Breast epithelium (tissue), 4 donors: Measurements from ENCODE around the gene CGRRF1. TPM values are rescaled to one million over a fixed set of nuclear protein-coding genes. Genes with fewer than 3 reads are reported as not detected.

Source experiments
- DNase-seq, 2 donors: peaks; one replicate each; pipeline ENCODE4 v3.0.0-alpha.2; 2019; ENCODE audit warnings: low spot score in 2 of 2
- H3K27ac ChIP-seq, 2 donors: fragments of 200-600 bp; sonication (generic) in 1 of 2; one replicate each; pipeline ENCODE4 v1.5.1; 2016 to 2019; ENCODE audit warnings: mild to moderate bottlenecking in 1 of 2
- H3K27me3 ChIP-seq, 2 donors: fragments of 200-600 bp; sonication (generic) in 1 of 2; one replicate each; pipeline versions ENCODE4 v1.5.1 to v1.6.0; 2017 to 2019; ENCODE audit warnings: control low read depth in 1 of 2, mild to moderate bottlenecking in 1 of 2
- H3K36me3 ChIP-seq: fragments of 200-600 bp; one replicate; pipeline ENCODE4 v1.5.1; 2019
- H3K4me1 ChIP-seq, 2 donors: fragments of 200-600 bp; sonication (generic); one replicate each; pipeline ENCODE4 v1.5.1; 2016 to 2019; ENCODE audit warnings: control low read depth in 1 of 2
- H3K4me3 ChIP-seq, 3 donors: fragments of 200-600 bp; sonication (generic); 1 replicate in 2 of 3; 2 replicates in 1 of 3; pipeline ENCODE4 v1.5.1; 2016 to 2019; ENCODE audit warnings: mild to moderate bottlenecking in 3 of 3, moderate library complexity in 2 of 3
- H3K9me3 ChIP-seq, 2 donors: fragments of 200-600 bp; sonication (generic) in 1 of 2; one replicate each; pipeline ENCODE4 v1.5.1; 2016 to 2019; ENCODE audit warnings: control low read depth in 1 of 2
- CTCF ChIP-seq, 3 donors: fragments of 450-650 bp; IDR thresholded peaks; one replicate each; pipeline ENCODE4 v1.5.1; 2016 to 2017; ENCODE audit warnings: antibody characterized with exemption in 3 of 3, mild to moderate bottlenecking in 3 of 3, moderate library complexity in 3 of 3
- POLR2A ChIP-seq: fragments of 450-650 bp; IDR thresholded peaks from one replicate; pipeline ENCODE4 v1.6.1; 2016; ENCODE audit warnings: antibody characterized with exemption, mild to moderate bottlenecking, moderate library complexity
- POLR2AphosphoS5 ChIP-seq, 3 donors: sonication (generic); formaldehyde crosslinking; IDR thresholded peaks; one replicate each; pipeline ENCODE4 v1.6.1; 2017; ENCODE audit warnings: antibody characterized with exemption in 3 of 3
- intact Hi-C: fragments of 100-400 bp; cut with DNase I; formaldehyde crosslinking; loops from one replicate; pipeline ENCODE4 v1.15.1; 2023; ENCODE audit warnings: low total_unique reads
- total RNA-seq, 3 donors: library from RNA; depleted of rRNA; stranded (reverse); fragments of >200 nt; gene quantifications; one replicate each; pipeline ENCODE4 v1.1.0, GENCODE V29; 2016

CGRRF1 gene
- total RNA-seq, 3 donors from 2014 or later: 21.0 to 25.5 (median 23.6) TPM

GRCh38 chr14:54577977-54578376 is 68.3 kb downstream of the CGRRF1 start:
- no peaks in the 10 kb centered on the region for H3K4me1 ChIP-seq
- intact Hi-C loops: no loop called here
- H3K27ac ChIP-seq: no peak overlapping the region

DNA sequence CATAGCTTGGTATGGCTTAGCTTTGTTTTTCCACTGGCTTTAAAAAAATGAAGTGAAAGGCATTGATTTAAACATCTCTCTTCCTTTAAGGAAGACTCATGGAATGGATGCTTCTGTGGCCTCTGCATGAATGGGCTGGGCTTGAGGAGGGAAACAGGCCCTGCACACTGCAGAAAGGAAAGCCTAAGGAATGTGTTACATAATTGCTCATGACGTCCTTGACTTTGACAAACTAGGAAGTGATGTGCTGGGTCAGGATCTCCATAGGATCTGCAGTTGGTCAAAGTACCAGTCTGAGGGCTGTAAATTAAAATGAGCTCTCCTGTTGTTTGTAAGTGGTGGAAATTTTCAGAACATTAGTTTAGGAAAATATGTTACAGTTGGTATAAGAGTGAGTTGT is 69.9 kb downstream of the CGRRF1 start:
- Histone ChIP-seq H3K9me3 (no peaks in the 10 kb centered on the region), H3K36me3 (no peaks in the 10 kb centered on the region), H3K27me3 (no peaks in the 10 kb centered on the region), H3K27ac (no peak overlapping the region), H3K4me1 (no peaks in the 10 kb centered on the region), H3K4me3 (no peak overlapping the region)
- TF ChIP-seq POLR2A (no peak), CTCF (IDR thresholded peaks at IDR 0.05) (no peak), POLR2AphosphoS5 (IDR thresholded peaks at IDR 0.05) (no peak)
- intact Hi-C loops: no loop called here
- DNase-seq: no peak

More at GRCh38 chr14:54577977-54578376, 68.3 kb downstream of the CGRRF1 start:
- Histone ChIP-seq H3K4me3 (no peak overlapping the region), H3K9me3 (no peaks in the 10 kb centered on the region), H3K36me3 (no peaks in the 10 kb centered on the region), H3K27me3 (no peaks in the 10 kb centered on the region)
- DNase-seq: no peak
- TF ChIP-seq CTCF (IDR thresholded peaks at IDR 0.05): no peak
- no peak for TF ChIP-seq POLR2AphosphoS5 (IDR thresholded peaks at IDR 0.05)
- no peak for TF ChIP-seq POLR2A

- Histone ChIP-seq H3K36me3 (no peaks in the 10 kb centered on the region), H3K27ac (no peak overlapping the region), H3K4me3 (no peak overlapping the region), H3K27me3 (no peaks in the 10 kb centered on the region), H3K9me3 (no peaks in the 10 kb centered on the region), H3K4me1 (no peaks in the 10 kb centered on the region)
- DNase-seq: no peak
- no peak for TF ChIP-seq POLR2A
- no peak for TF ChIP-seq CTCF (IDR thresholded peaks at IDR 0.05)
- TF ChIP-seq POLR2AphosphoS5 (IDR thresholded peaks at IDR 0.05): no peak
- intact Hi-C loops: no loop called here
Observed at GRCh38 chr14:54580933-54581332, 71.2 kb downstream of the CGRRF1 start.

- H3K4me1 ChIP-seq: no peaks in the 10 kb centered on the region
- no peak overlapping the region for H3K27ac ChIP-seq
- intact Hi-C loops: no loop called here
- H3K27me3 ChIP-seq: no peaks in the 10 kb centered on the region
- H3K4me3 ChIP-seq: no peak overlapping the region
- H3K36me3 ChIP-seq: no peaks in the 10 kb centered on the region
- H3K9me3 ChIP-seq: no peaks in the 10 kb centered on the region
- no peak for TF ChIP-seq POLR2A
- no peak for TF ChIP-seq CTCF (IDR thresholded peaks at IDR 0.05)
- no peak for TF ChIP-seq POLR2AphosphoS5 (IDR thresholded peaks at IDR 0.05)
- DNase-seq: no peak
Observed at GRCh38 chr14:54582334-54582733, 72.6 kb downstream of the CGRRF1 start.

DNA sequence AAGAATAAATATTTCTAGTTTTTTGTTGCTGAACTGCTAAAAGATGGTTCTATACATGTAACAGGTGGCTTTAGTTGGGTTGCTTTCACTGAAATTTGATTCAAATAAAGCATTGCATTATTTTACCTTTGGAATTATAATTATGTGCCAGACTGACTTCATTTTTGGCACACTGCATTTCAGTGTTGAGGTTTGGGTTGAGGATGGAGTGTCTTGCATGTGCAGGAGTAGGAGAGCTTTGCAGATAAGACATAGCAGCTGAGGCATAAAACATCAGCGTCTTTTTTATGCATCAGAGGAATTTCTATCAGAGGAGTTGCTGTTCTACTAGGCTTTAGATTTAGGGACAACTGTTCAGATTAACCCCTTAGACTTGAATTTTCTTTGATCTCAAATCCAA is 74.4 kb downstream of the CGRRF1 start:
- Histone ChIP-seq H3K4me1 (no peaks in the 10 kb centered on the region), H3K27ac (no peak overlapping the region), H3K9me3 (no peaks in the 10 kb centered on the region), H3K27me3 (no peaks in the 10 kb centered on the region), H3K36me3 (no peaks in the 10 kb centered on the region), H3K4me3 (no peak overlapping the region)
- intact Hi-C loops: no loop called here
- DNase-seq: no peak
- no peak for TF ChIP-seq POLR2AphosphoS5 (IDR thresholded peaks at IDR 0.05)
- no peak for TF ChIP-seq CTCF (IDR thresholded peaks at IDR 0.05)
- no peak for TF ChIP-seq POLR2A
